ENCODE results near the gene STPG2. TPM values are rescaled to one million over a fixed set of nuclear protein-coding genes. Genes with fewer than 3 reads are reported as not detected.

Gene STPG2
- total RNA-seq, 2 donors from 2014 or later, result 0.19 TPM; not detected in 1

GRCh38 chr4:98113012-98113411 is 30.3 kb downstream of the STPG2 start:
- Histone ChIP-seq H3K9ac (ENCODE audit: low read depth in 2 of 2, low read length in 2 of 2) (no peak overlapping the region), H3K9me3 (no peaks in the 10 kb centered on the region), H3K27me3 (no peaks in the 10 kb centered on the region), H3K36me3 (no peaks in the 10 kb centered on the region), H3K4me1 (no peaks in the 10 kb centered on the region), H3K27ac (no peak overlapping the region), H3K4me3 (no peak overlapping the region)
- DNase-seq, result no peak
- no peak for TF ChIP-seq CTCF (IDR thresholded peaks at IDR 0.05)
- intact Hi-C loops (cut with DNase I), result no loop called here

GRCh38 chr4:98110929-98111328 is 32.3 kb downstream of the STPG2 start:
- DNase-seq, result no peak
- H3K9me3 ChIP-seq, result no peaks in the 10 kb centered on the region
- H3K4me3 ChIP-seq, result no peak overlapping the region
- no peak for TF ChIP-seq CTCF (IDR thresholded peaks at IDR 0.05)
- intact Hi-C loops (cut with DNase I), result no loop called here
- no peaks in the 10 kb centered on the region for H3K27me3 ChIP-seq
- H3K36me3 ChIP-seq, result no peaks in the 10 kb centered on the region
- no peak overlapping the region for H3K9ac ChIP-seq (ENCODE audit: low read depth in 2 of 2, low read length in 2 of 2)
- no peaks in the 10 kb centered on the region for H3K4me1 ChIP-seq
- no peak overlapping the region for H3K27ac ChIP-seq

DNA sequence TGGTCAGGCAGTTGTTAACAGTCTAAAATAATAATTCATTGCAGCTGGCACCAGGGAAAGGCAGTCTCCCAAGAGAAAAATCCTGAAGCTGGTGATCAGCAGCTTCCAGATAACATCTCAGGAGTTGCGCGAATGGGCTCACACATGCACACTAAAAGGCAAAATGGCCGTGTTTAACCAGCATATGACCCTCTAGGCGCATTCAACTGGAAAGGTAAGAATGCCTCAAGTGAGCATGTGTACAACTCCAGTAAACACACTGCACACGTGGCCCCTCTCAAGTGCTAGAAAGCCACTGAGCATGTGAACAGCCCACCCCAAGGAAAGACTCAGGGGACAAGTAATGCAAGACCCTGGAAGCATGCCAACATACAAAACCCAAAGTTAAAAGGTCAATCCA is 33.1 kb downstream of the STPG2 start:
- Histone ChIP-seq H3K4me1 (no peaks in the 10 kb centered on the region), H3K27me3 (no peaks in the 10 kb centered on the region), H3K36me3 (no peaks in the 10 kb centered on the region), H3K9me3 (no peaks in the 10 kb centered on the region), H3K27ac (no peak overlapping the region), H3K4me3 (no peak overlapping the region), H3K9ac (ENCODE audit: low read depth in 2 of 2, low read length in 2 of 2) (no peak overlapping the region)
- no peak for TF ChIP-seq CTCF (IDR thresholded peaks at IDR 0.05)
- intact Hi-C loops (cut with DNase I), result no loop called here
- DNase-seq, result no peak

DNA sequence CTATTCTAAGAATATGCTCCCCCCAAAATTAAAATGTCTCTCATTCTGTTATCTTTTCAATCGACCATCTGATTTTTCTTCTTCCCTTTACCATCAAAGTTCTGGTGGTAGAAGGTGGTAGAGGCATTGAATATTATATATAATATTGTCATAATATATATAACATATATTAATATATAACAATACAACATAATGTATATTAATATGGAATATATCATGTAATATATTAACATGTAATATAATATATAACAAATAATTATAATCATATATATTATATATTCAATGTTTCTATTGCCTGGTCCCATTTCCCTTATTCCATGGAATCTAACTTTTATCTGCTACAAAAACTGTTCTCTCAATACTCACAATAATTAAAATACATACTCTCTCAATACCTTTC is 40.6 kb downstream of the STPG2 start:
- intact Hi-C loops (cut with DNase I), result no loop called here
- no peaks in the 10 kb centered on the region for H3K4me1 ChIP-seq

GRCh38 chr4:98101988-98102387 is 41.3 kb downstream of the STPG2 start:
- intact Hi-C loops (cut with DNase I), result no loop called here
- no peak overlapping the region for H3K9ac ChIP-seq (ENCODE audit: low read depth in 2 of 2, low read length in 2 of 2)
- H3K27me3 ChIP-seq, result peaks cover 4% of the 10 kb centered on the region
- no peak for DNase-seq
- H3K36me3 ChIP-seq, result no peaks in the 10 kb centered on the region
- no peak for TF ChIP-seq CTCF (IDR thresholded peaks at IDR 0.05)
- no peak overlapping the region for H3K27ac ChIP-seq
- H3K9me3 ChIP-seq, result no peaks in the 10 kb centered on the region
- no peaks in the 10 kb centered on the region for H3K4me1 ChIP-seq
- no peak overlapping the region for H3K4me3 ChIP-seq

More for the DNA sequence above, 40.6 kb downstream of the STPG2 start:
- Histone ChIP-seq H3K27me3 (peaks cover 4% of the 10 kb centered on the region), H3K9ac (ENCODE audit: low read depth in 2 of 2, low read length in 2 of 2) (no peak overlapping the region), H3K9me3 (no peaks in the 10 kb centered on the region), H3K4me3 (no peak overlapping the region), H3K36me3 (no peaks in the 10 kb centered on the region), H3K27ac (no peak overlapping the region)
- TF ChIP-seq CTCF (IDR thresholded peaks at IDR 0.05), result no peak
- no peak for DNase-seq

DNA sequence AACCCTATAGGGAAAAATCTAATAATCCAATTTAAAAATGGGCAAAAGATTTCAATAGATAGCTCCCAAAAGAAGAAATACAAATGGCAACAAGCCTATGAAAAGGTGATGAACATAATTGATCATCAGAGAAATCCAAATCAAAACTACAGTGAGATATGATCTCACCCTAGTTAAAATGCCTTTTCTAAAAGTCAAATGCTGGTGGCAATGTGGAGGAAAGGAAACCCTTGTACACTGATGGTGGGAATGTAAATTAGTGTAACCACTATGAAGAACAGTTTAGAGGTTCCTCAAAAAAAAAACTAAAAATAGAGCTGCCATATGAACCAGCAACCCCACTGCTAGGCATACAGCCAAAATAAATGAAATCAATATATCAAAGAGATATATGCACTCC is 44.5 kb downstream of the STPG2 start:
- intact Hi-C loops (cut with DNase I), result no loop called here
- Histone ChIP-seq H3K4me1 (no peaks in the 10 kb centered on the region), H3K27me3 (peaks cover 3% of the 10 kb centered on the region), H3K9ac (ENCODE audit: low read depth in 2 of 2, low read length in 2 of 2) (no peak overlapping the region), H3K4me3 (no peak overlapping the region), H3K36me3 (no peaks in the 10 kb centered on the region), H3K9me3 (no peaks in the 10 kb centered on the region), H3K27ac (no peak overlapping the region)
- no peak for DNase-seq
- TF ChIP-seq CTCF (IDR thresholded peaks at IDR 0.05), result no peak
